Upper lobe of left lung (tissue), 4 donors: ENCODE data around the gene NRP1.

ENCODE experiments used
- POLR2A ChIP-seq, 4 donors: fragments of 450-650 bp; IDR thresholded peaks; one replicate each; pipeline ENCODE4 v1.5.1; 2016 to 2017; ENCODE audit warnings: antibody characterized with exemption in 4 of 4, mild to moderate bottlenecking in 2 of 4
- TF ChIP-seq, protein P1 (sequence below), 6 experiments: fragments of 450-650 bp in 4 of 6; fragments of 200-600 bp in 2 of 6; sonication (generic) in 2 of 6; IDR thresholded peaks; one replicate each; pipeline ENCODE4 v1.5.1; 2016 to 2019; ENCODE audit warnings: antibody characterized with exemption in 6 of 6

DNA sequence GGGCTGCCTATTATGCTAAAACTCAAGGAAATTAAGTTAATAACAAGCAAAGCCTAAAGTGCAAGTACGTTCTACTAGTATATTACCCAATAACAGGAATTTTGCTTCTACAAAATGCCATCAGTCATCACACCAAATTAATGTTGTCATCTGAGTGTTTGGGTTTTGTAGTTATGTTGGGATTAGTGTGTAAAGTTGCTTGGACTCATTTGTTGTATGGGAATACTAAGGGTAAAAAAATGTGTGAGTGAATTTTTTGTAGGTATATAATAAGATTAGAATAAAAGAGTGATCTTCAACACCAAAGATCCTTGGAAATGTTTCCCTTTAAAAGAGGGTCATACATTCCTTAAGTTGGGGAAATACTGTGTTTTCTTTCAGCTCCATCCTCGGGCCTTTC, 38.6 kb downstream of the NRP1 start:
- TF ChIP-seq POLR2A (IDR thresholded peaks at IDR 0.05), result no peak
- TF ChIP-seq, protein P1, sequence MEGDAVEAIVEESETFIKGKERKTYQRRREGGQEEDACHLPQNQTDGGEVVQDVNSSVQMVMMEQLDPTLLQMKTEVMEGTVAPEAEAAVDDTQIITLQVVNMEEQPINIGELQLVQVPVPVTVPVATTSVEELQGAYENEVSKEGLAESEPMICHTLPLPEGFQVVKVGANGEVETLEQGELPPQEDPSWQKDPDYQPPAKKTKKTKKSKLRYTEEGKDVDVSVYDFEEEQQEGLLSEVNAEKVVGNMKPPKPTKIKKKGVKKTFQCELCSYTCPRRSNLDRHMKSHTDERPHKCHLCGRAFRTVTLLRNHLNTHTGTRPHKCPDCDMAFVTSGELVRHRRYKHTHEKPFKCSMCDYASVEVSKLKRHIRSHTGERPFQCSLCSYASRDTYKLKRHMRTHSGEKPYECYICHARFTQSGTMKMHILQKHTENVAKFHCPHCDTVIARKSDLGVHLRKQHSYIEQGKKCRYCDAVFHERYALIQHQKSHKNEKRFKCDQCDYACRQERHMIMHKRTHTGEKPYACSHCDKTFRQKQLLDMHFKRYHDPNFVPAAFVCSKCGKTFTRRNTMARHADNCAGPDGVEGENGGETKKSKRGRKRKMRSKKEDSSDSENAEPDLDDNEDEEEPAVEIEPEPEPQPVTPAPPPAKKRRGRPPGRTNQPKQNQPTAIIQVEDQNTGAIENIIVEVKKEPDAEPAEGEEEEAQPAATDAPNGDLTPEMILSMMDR (IDR thresholded peaks at IDR 0.05), result no peak
